Mucosa of stomach (tissue), 1 donor: Measurements from ENCODE around the gene WDR77.

Experiments
- H3K27me3 ChIP-seq: one replicate; pipeline ENCODE4 v1.7.0; 2013; ENCODE audit warnings: mild to moderate bottlenecking, low read length; ENCODE audit not compliant: control insufficient read depth, insufficient read depth
- H3K36me3 ChIP-seq: one replicate; pipeline ENCODE4 v1.7.0; 2013; ENCODE audit warnings: low read length; ENCODE audit not compliant: control insufficient read depth, insufficient read depth
- H3K4me1 ChIP-seq: one replicate; pipeline ENCODE4 v1.7.0; 2013; ENCODE audit warnings: mild to moderate bottlenecking, low read length; ENCODE audit not compliant: control insufficient read depth, insufficient read depth
- H3K4me3 ChIP-seq: one replicate; pipeline ENCODE4 v1.7.0; 2013; ENCODE audit warnings: low read length
- H3K9ac ChIP-seq: one replicate; pipeline ENCODE4 v1.7.0; 2013; ENCODE audit warnings: mild to moderate bottlenecking, low read length, moderate library complexity
- H3K9me3 ChIP-seq: one replicate; pipeline ENCODE4 v1.7.0; 2013; ENCODE audit warnings: mild to moderate bottlenecking, low read length, moderate library complexity; ENCODE audit not compliant: control insufficient read depth
- donor health status: Pancreatic carcinoma.

The WDR77 gene

DNA sequence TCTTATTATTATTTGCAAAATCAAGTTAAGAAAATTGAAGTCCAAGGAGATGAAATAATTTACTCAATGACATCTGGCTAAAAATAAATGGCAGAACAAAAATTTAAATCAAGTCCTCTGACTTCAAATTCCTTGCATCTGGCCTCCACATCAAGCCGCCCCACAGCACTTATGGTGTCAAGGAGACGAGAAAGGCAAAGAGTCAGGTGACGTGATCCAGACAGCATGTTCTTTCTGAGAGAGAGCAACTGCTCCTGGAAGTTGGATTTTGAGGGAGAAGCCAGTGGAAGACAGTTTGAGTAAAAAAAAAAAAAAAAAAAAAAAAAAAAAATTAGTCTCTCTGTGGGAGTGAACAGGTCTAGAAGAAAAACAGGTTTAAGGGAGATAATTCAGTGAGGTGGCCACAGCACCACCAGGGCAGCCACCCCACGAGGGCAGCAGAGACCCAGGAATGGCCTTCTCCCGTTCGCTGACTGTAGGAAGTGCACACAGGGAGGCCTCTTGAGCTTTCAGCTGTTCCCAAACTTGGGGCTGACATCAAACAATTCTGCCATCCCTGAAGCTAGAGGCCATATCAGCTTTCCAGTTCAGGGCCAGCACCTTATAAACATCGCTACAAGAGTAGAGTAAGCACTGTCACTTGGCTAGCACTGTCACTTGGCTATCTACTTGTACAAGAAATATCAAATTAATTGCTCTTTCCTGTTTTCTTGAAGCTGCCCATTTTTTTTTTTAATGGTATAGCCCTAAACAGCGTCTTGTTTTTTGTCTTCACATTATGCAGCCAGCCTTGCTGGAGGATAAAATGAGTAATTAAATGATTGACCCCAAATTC lies 32.5 kb upstream of the WDR77 start:
- Histone ChIP-seq H3K36me3 (no peaks in the 10 kb centered on the region), H3K4me1 (peaks cover 3% of the 10 kb centered on the region), H3K4me3 (no peak overlapping the region), H3K9me3 (no peaks in the 10 kb centered on the region), H3K9ac (no peak overlapping the region), H3K27me3 (no peaks in the 10 kb centered on the region)

DNA sequence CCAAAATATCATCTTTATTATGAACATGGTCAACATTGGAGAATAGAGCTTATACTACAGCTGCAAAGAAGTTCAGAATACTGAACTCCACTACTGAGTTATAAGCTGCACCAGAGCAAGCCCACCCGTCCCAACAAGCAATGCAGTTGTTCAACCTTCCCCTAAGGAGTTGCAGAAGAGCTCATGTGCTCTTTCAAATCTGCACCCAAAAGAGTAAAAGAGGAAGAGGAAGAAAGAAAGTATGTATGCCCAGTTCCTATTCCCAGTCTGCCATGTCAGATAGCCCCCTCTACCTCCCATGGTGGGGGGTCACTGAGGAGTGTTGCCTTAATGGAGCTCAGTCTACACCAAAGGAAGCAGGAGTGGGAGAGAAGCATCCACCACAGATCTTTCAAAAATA lies 31.6 kb upstream of the WDR77 start:
- Histone ChIP-seq H3K4me3 (no peak overlapping the region), H3K4me1 (peaks cover 3% of the 10 kb centered on the region), H3K27me3 (no peaks in the 10 kb centered on the region), H3K36me3 (no peaks in the 10 kb centered on the region), H3K9me3 (no peaks in the 10 kb centered on the region), H3K9ac (no peak overlapping the region)

DNA sequence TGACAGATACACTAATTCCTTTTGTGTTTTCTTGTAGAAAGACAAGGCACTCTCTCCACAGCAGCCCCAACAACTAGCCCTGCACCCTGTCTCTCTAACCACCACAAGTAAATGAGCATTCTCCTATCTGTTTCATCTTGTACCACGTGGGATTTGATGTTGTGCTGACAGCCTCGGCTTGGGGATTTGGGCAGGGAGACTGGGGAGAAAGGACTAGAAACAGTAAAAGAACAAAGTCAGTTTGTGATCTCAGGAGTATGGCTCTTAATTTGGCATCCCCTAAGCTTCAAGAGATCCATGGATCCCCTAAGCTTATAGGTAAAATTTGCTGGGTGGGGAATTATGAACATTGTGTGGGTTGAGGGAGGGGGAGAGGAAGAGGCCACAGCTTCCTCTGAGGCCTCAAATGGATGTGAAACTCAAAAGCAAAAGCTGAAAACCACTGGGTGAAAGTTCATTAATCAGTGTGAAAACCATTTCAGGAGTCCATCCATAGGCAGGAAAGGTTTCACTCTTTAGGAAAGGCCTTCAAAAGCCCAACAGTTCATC lies 27.8 kb upstream of the WDR77 start:
- H3K9ac ChIP-seq: no peak overlapping the region
- no peaks in the 10 kb centered on the region for H3K36me3 ChIP-seq
- peaks cover 2% of the 10 kb centered on the region for H3K4me1 ChIP-seq
- no peak overlapping the region for H3K4me3 ChIP-seq
- no peaks in the 10 kb centered on the region for H3K27me3 ChIP-seq
- H3K9me3 ChIP-seq: no peaks in the 10 kb centered on the region

DNA sequence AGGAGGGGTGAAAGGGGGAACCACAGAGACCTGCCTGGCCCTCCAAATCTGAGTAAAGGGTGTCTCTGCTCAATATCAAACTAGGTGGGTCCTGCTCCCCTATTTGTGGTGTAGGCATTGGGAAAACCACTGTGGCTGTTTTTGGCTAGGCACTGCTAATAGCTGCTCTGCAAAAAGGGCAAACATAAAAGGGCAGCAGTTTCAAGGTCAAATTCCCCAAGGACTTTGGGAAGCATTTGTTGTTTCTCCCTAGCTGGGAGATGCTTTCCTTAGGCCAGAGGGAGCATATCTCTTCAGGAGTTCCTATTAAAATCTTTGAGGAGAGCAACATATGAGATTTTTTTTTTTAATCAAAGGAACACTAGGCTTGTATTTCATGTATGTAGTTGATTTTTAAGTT lies 27.2 kb upstream of the WDR77 start:
- no peaks in the 10 kb centered on the region for H3K4me1 ChIP-seq
- H3K9ac ChIP-seq: no peak overlapping the region
- H3K36me3 ChIP-seq: no peaks in the 10 kb centered on the region
- H3K4me3 ChIP-seq: no peak overlapping the region
- no peaks in the 10 kb centered on the region for H3K27me3 ChIP-seq
- no peaks in the 10 kb centered on the region for H3K9me3 ChIP-seq

DNA sequence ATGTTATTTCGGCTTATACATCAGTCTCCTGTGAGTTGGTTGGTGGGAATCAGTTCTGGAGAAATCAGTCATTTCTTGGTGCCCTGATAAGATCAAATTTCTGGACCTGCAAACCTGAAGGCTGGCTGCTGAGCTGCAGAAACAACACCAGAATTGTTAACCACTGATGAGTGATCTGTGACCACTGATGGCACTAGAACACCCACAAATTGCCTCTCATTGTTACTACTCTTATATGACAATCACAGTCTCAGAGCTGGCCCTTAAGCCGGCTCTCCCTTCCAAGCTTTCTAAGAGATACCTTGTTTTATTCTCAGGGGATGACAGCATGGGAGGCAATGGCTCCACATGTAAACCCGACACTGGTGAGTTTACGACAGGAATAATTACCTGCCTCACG lies 26.6 kb upstream of the WDR77 start:
- Histone ChIP-seq H3K4me1 (no peaks in the 10 kb centered on the region), H3K4me3 (no peak overlapping the region), H3K9me3 (no peaks in the 10 kb centered on the region), H3K27me3 (no peaks in the 10 kb centered on the region), H3K36me3 (no peaks in the 10 kb centered on the region), H3K9ac (no peak overlapping the region)

DNA sequence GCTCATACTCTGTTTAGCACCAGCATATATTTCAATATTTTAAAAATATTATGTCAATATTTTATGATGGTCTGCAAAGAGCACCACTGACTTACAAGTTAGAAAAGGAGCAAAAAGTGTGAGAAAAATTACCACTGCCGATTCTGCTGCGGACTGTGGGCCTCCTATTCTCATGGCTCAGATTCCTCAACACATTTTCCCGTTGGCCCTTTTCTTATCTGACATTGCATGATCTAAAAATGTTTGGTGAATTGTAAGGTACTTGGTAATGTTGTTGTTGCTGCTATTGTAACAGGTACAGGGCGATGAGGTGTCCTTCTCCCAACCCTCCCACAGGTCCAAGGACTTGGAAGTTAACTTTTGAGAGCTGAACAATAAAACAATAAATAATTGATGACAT lies 25.5 kb upstream of the WDR77 start:
- Histone ChIP-seq H3K27me3 (no peaks in the 10 kb centered on the region), H3K9me3 (no peaks in the 10 kb centered on the region), H3K4me3 (no peak overlapping the region), H3K9ac (no peak overlapping the region), H3K4me1 (no peaks in the 10 kb centered on the region), H3K36me3 (no peaks in the 10 kb centered on the region)

DNA sequence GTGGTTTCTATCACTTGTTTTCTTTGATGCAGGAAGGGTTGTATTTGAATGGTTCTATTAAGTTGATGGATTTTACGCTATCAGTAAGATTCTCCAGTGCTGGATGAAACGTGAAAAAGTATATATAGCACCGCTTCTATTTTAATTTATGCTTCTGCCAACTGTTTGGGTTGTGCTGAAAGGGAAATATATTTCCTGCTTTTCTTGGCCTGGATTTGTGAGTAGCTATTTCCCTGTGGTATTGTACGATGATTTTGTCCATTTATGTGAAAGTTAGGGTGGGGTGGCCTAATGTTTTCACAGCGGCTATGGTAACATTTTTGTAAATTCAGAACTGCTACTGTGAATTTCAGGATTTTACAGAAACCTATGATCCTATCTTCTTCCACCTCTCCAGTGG lies 25.1 kb upstream of the WDR77 start:
- H3K4me1 ChIP-seq: no peaks in the 10 kb centered on the region
- no peaks in the 10 kb centered on the region for H3K36me3 ChIP-seq
- H3K9me3 ChIP-seq: no peaks in the 10 kb centered on the region
- peak overlapping the region; percentile 38 for H3K9ac ChIP-seq
- no peak overlapping the region for H3K4me3 ChIP-seq
- no peaks in the 10 kb centered on the region for H3K27me3 ChIP-seq

DNA sequence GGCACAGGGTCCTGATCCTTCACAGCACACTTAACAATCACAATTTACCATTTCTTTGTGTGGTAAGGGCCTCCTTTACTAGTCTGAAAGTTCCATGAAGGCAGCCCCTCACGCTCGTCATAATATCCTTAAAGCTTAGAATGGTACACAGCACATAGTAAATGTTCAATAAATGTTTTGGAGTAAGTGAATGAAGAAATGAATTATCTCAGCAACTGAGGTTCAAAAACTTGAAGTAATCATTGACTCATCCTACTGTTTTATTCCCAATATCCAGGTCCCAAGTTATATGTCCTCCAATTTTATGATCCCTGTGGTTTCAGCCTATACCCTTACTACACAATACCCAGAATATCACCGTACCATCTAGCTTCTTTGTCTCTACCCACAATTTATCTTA lies 22.5 kb upstream of the WDR77 start:
- Histone ChIP-seq H3K9ac (no peak overlapping the region), H3K4me3 (no peak overlapping the region), H3K9me3 (no peaks in the 10 kb centered on the region), H3K4me1 (no peaks in the 10 kb centered on the region), H3K36me3 (no peaks in the 10 kb centered on the region), H3K27me3 (no peaks in the 10 kb centered on the region)

DNA sequence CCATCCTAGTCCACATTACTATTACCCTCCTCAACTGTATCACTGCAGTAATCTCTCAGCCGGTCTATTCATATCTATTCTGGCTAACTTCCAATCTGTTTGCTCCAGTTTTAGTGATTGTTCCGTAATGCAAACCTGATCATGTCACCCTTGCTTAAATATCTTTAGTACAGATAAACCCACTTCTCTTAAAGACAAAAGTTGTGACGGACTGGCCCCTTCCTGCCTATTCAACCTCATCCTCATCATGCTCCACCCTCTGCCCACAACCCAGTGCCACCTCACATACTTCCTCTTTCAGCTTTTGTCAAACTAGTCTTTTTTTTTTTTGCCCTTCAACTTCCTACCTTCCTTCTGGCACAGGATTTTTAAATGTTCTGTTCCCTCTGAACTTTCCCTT lies 22.0 kb upstream of the WDR77 start:
- H3K36me3 ChIP-seq: no peaks in the 10 kb centered on the region
- no peaks in the 10 kb centered on the region for H3K4me1 ChIP-seq
- H3K9me3 ChIP-seq: no peaks in the 10 kb centered on the region
- no peak overlapping the region for H3K9ac ChIP-seq
- no peaks in the 10 kb centered on the region for H3K27me3 ChIP-seq
- no peak overlapping the region for H3K4me3 ChIP-seq

DNA sequence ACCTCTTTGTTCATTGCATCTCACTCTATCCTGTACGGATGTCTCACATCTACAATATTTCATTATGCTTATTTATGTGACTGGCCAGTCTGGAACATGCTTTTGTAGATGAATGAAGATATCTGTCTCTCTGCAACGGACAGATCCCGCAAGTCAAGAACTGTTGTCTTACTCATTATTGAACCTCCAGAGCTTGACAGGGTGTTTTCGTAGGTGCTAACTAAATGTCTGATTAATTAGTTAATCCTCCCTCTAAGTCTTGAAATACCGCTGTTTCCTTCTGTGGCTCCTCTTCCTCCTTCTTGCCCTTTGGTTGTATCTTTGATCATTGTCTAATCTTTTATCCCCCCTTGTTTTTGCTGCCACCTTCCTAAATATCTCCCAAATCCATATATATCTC lies 21.5 kb upstream of the WDR77 start:
- Histone ChIP-seq H3K4me1 (no peaks in the 10 kb centered on the region), H3K4me3 (no peak overlapping the region), H3K36me3 (no peaks in the 10 kb centered on the region), H3K9ac (no peak overlapping the region), H3K27me3 (no peaks in the 10 kb centered on the region), H3K9me3 (no peaks in the 10 kb centered on the region)

DNA sequence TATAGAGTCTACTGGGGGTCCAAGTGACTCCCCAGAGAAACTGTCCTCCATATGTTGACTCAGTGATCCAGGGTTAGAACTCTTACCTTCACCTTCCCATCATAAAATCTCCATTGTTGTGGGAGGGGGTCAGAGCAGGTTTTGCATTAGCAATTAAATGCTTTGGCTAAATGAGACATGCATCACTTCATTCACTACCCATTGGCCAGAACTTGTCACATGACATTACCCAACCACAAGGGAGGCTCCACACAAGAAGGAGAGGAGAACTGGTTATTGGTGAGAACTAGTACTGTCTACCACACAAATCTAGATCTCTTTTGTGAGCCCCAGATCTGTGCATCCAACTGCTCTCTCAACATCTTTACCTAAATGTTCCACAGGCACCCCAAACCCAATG lies 20.5 kb upstream of the WDR77 start:
- Histone ChIP-seq H3K9me3 (no peaks in the 10 kb centered on the region), H3K4me1 (no peaks in the 10 kb centered on the region), H3K4me3 (no peak overlapping the region), H3K9ac (no peak overlapping the region), H3K36me3 (no peaks in the 10 kb centered on the region), H3K27me3 (no peaks in the 10 kb centered on the region)

DNA sequence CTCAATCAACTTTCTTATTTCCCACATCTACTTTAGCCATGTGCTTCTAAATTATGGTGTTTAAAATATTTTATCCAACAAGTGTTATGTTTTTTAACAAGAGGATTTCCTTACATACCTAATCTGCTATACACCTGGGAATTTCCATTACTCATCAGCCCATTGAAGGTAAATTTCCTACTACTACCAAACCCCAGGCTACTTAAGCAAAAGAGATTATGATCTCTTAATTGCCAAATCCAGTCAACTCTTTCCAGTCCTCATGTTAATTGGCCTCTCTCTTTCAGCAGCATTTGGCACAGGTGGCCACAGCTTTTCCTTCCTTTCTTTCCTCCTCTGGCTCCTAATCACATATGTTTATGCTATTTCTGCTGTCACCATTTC lies 19.7 kb upstream of the WDR77 start:
- no peaks in the 10 kb centered on the region for H3K36me3 ChIP-seq
- H3K4me1 ChIP-seq: no peaks in the 10 kb centered on the region
- H3K4me3 ChIP-seq: no peak overlapping the region

More for the DNA sequence above, 19.7 kb upstream of the WDR77 start:
- H3K9ac ChIP-seq: no peak overlapping the region
- H3K27me3 ChIP-seq: no peaks in the 10 kb centered on the region
- H3K9me3 ChIP-seq: no peaks in the 10 kb centered on the region
